ENCODE results near the gene TIMM22. TPM values are rescaled to one million over a fixed set of nuclear protein-coding genes. Genes with fewer than 3 reads are reported as not detected.

TIMM22 gene
- total and polyA plus RNA-seq, 8 donors, result 0.29 to 22.6 (median 8.7) TPM

DNA sequence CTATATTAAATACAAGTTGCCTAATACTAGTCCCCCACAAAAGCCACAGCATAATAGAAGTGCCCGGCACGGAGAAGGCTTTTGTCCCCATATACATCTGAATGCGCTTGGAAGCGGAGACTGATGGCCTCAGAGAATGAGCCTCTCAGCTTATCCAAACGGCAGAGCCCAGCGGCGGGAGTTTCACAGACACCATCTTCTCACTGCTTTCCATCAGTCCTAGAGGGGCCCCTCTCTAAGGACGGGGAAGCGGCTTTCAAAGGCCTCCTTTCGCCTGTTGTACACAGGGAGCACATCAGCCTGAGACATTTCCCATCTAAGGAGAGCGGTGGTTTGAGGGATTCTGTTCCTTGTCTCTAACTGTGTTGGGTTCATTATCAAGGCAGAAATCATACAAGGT lies 34.3 kb upstream of the TIMM22 start:
- intact Hi-C loops (cut with DNase I; ENCODE audit: low total_unique reads), result no loop called here
- Histone ChIP-seq H3K4me1 (peaks cover 0 to 39% (median 17%) of the 10 kb centered on the region in 4 donors), H3K27ac (peak overlapping the region in 1 of 5 donors; percentile 87), H3K4me3 (no peak overlapping the region), H3K36me3 (peaks cover 0 to 3% (median 0%) of the 10 kb centered on the region in 4 donors), H3K27me3 (no peaks in the 10 kb centered on the region), H3K9me3 (no peaks in the 10 kb centered on the region)
- TF ChIP-seq, protein P1, sequence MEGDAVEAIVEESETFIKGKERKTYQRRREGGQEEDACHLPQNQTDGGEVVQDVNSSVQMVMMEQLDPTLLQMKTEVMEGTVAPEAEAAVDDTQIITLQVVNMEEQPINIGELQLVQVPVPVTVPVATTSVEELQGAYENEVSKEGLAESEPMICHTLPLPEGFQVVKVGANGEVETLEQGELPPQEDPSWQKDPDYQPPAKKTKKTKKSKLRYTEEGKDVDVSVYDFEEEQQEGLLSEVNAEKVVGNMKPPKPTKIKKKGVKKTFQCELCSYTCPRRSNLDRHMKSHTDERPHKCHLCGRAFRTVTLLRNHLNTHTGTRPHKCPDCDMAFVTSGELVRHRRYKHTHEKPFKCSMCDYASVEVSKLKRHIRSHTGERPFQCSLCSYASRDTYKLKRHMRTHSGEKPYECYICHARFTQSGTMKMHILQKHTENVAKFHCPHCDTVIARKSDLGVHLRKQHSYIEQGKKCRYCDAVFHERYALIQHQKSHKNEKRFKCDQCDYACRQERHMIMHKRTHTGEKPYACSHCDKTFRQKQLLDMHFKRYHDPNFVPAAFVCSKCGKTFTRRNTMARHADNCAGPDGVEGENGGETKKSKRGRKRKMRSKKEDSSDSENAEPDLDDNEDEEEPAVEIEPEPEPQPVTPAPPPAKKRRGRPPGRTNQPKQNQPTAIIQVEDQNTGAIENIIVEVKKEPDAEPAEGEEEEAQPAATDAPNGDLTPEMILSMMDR (IDR thresholded peaks at IDR 0.05), result no peak
- TF ChIP-seq EP300 (IDR thresholded peaks at IDR 0.05) (no peak), POLR2A (IDR thresholded peaks at IDR 0.05) (no peak), POLR2AphosphoS5 (IDR thresholded peaks at IDR 0.05) (no peak)
- WGBS, 5 donors, result 78 to 83% (median 80%) methylated on average over 11 of the region's 11 CpGs
- no peak for DNase-seq

- H3K36me3 ChIP-seq, result no peaks in the 10 kb centered on the region
- peak overlapping the region in 3 of 5 donors; percentile 4 to 87 (median 55) for H3K27ac ChIP-seq
- H3K9me3 ChIP-seq, result no peaks in the 10 kb centered on the region
- H3K27me3 ChIP-seq, result no peaks in the 10 kb centered on the region
- intact Hi-C loops (cut with DNase I; ENCODE audit: low total_unique reads), result no loop called here
- H3K4me1 ChIP-seq, result peaks cover 0 to 45% (median 27%) of the 10 kb centered on the region in 4 donors
- peak in 1 of 2 donors; percentile 55 for DNase-seq
- no peak overlapping the region for H3K4me3 ChIP-seq
- WGBS, 5 donors, result 54 to 65% (median 62%) methylated on average over 14 of the region's 14 CpGs
- no peak for TF ChIP-seq EP300 (IDR thresholded peaks at IDR 0.05)
- TF ChIP-seq POLR2AphosphoS5 (IDR thresholded peaks at IDR 0.05), result no peak
These were observed 32.1 kb upstream of the TIMM22 start for GRCh38 chr17:964876-965275.

GRCh38 chr17:965311-965989 lies 31.5 kb upstream of the TIMM22 start:
- Histone ChIP-seq H3K9me3 (no peaks in the 10 kb centered on the region), H3K27me3 (no peaks in the 10 kb centered on the region), H3K27ac (peak overlapping the region in 4 of 5 donors; percentile 4 to 87 (median 38)), H3K4me3 (no peak overlapping the region), H3K4me1 (peaks cover 0 to 50% (median 30%) of the 10 kb centered on the region in 4 donors), H3K36me3 (no peaks in the 10 kb centered on the region)
- no peak for DNase-seq
- TF ChIP-seq, protein P1 (IDR thresholded peaks at IDR 0.05), result no peak
- TF ChIP-seq POLR2AphosphoS5 (IDR thresholded peaks at IDR 0.05), result no peak
- TF ChIP-seq EP300 (IDR thresholded peaks at IDR 0.05), result no peak
- no peak for TF ChIP-seq POLR2A (IDR thresholded peaks at IDR 0.05)
- intact Hi-C loops (cut with DNase I; ENCODE audit: low total_unique reads), result no loop called here
- 68 to 78% (median 69%) methylated on average over 12 of the region's 12 CpGs for WGBS, 5 donors

DNA sequence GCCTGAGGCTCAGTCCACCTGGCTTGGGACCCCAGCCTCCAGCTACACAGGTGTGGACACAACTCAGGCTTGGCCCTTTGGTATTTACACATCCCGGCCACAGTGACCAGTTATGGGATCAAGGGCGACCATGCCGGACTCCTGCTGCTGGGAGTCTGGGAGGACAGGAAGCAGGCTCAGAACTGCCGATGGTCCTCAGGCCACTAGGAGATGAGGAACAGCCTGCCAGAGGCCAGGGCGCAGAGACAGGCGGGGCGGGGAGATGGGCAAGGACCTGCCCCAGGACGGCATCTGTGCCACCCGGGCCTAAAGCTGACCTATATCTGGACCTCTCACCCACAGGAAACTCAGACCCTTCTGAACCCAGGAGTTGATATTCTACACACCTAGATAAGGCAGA lies 29.8 kb upstream of the TIMM22 start:
- TF ChIP-seq POLR2AphosphoS5 (IDR thresholded peaks at IDR 0.05) (no peak), POLR2A (IDR thresholded peaks at IDR 0.05) (no peak), EP300 (IDR thresholded peaks at IDR 0.05) (no peak)
- TF ChIP-seq, protein P1 (IDR thresholded peaks at IDR 0.05), result no peak
- intact Hi-C loops (cut with DNase I; ENCODE audit: low total_unique reads), result no loop called here
- 85 to 94% (median 93%) methylated on average over 9 of the region's 9 CpGs for whole genome bisulfite sequencing, 5 donors
- no peaks in the 10 kb centered on the region for H3K9me3 ChIP-seq
- DNase-seq, result no peak
- H3K27ac ChIP-seq, result peak overlapping the region in 1 of 5 donors; percentile 87
- no peak overlapping the region for H3K4me3 ChIP-seq
- H3K4me1 ChIP-seq, result peaks cover 0 to 53% (median 31%) of the 10 kb centered on the region in 4 donors
- H3K36me3 ChIP-seq, result no peaks in the 10 kb centered on the region
- no peaks in the 10 kb centered on the region for H3K27me3 ChIP-seq

All from stomach (tissue), 9 donors.